NCI-H446 treated with DMSO at 0.1 percent for 48 hours (cell line): Measurements from ENCODE around the gene YOD1.
A peak's percentile ranks its signal among the peaks of the same experiment; 100 is the strongest.

ENCODE experiments used
- DNase-seq: peaks from one replicate; lab custom pipeline; 2025; lab: John Stamatoyannopoulos, UW

Gene YOD1

GRCh38 chr1:207072233-207072632 is 21.2 kb upstream of the YOD1 start:
- no peak for DNase-seq

- no peak for DNase-seq
These were observed 20.4 kb upstream of the YOD1 start for GRCh38 chr1:207071426-207071825.

- DNase-seq, result no peak
These were observed 19.8 kb upstream of the YOD1 start for GRCh38 chr1:207070811-207071210.

GRCh38 chr1:207069858-207070506 is 19.0 kb upstream of the YOD1 start:
- DNase-seq, result no peak

- DNase-seq, result no peak
These were observed 18.1 kb upstream of the YOD1 start for GRCh38 chr1:207069061-207069460.

GRCh38 chr1:207067665-207068064 is 16.7 kb upstream of the YOD1 start:
- no peak for DNase-seq

- no peak for DNase-seq
These were observed 16.2 kb upstream of the YOD1 start for GRCh38 chr1:207067185-207067584.

GRCh38 chr1:207064561-207064960 is 13.6 kb upstream of the YOD1 start:
- no peak for DNase-seq

GRCh38 chr1:207063014-207063413 is 12.0 kb upstream of the YOD1 start:
- DNase-seq, result no peak

- no peak for DNase-seq
These were observed 11.1 kb upstream of the YOD1 start for GRCh38 chr1:207062058-207062457.

GRCh38 chr1:207060596-207060995 is 9.6 kb upstream of the YOD1 start:
- no peak for DNase-seq

GRCh38 chr1:207059881-207060280 is 8.9 kb upstream of the YOD1 start:
- DNase-seq, result no peak

GRCh38 chr1:207058878-207059867 is 8.2 kb upstream of the YOD1 start:
- no peak for DNase-seq

- no peak for DNase-seq
These were observed 7.2 kb upstream of the YOD1 start for GRCh38 chr1:207058252-207058651.

- no peak for DNase-seq
These were observed 5.7 kb upstream of the YOD1 start for GRCh38 chr1:207056673-207057072.

- DNase-seq, result no peak
These were observed 4.5 kb upstream of the YOD1 start for GRCh38 chr1:207055386-207056001.

GRCh38 chr1:207054491-207054890 is 3.5 kb upstream of the YOD1 start:
- no peak for DNase-seq

- DNase-seq, result peak; percentile 98
These were observed 2.1 kb upstream of the YOD1 start, which contains the start of gene PFKFB2 for GRCh38 chr1:207052911-207053769. TSS of gene PFKFB2 (plus strand) at chr1:207053275. CDS start at chr1:207054718, 1,443 bp downstream.

GRCh38 chr1:207050480-207051190 is 373 bp downstream of the YOD1 start:
- peak; percentile 88 for DNase-seq

- peak; percentile 15 for DNase-seq
These were observed 1.0 kb downstream of the YOD1 start for GRCh38 chr1:207049974-207050391.

GRCh38 chr1:207049514-207049913 is 1.5 kb downstream of the YOD1 start:
- no peak for DNase-seq
